Fibroblast of the aortic adventitia (primary cell): ENCODE data around the gene DEPDC5. TPM values are rescaled to one million over a fixed set of nuclear protein-coding genes. Genes with fewer than 3 reads are reported as not detected.
A peak's percentile ranks its signal among the peaks of the same experiment; 100 is the strongest.
"Not testable (repeated sequence)": the region's sequence is repeated elsewhere in the genome, so short reads cannot be mapped to it uniquely, and the experiment has no call there.

Source experiments
- DNase-seq: peaks from one replicate; pipeline ENCODE4 v3.0.0-alpha.2; 2010; ENCODE audit warnings: low read depth
- H3K4me3 ChIP-seq: 2 replicates; pipeline ENCODE4 v1.5.1; 2011; ENCODE audit warnings: low read depth, mild to moderate bottlenecking, control low read depth, low read length, moderate library complexity
- total RNA-seq: library from RNA; depleted of rRNA; stranded (reverse); fragments of >200 nt; gene quantifications from 2 replicates; pipeline ENCODE4 v1.2.3, GENCODE V29; 2012; ENCODE audit warnings: low replicate concordance
- TF ChIP-seq, protein P1 (sequence below): IDR thresholded peaks from 2 replicates; pipeline ENCODE4 v1.5.1; 2011; ENCODE audit warnings: mild to moderate bottlenecking, low read length, control low read depth, inconsistent platforms; ENCODE audit not compliant: insufficient read depth

Gene DEPDC5
- total RNA-seq, 1 donor: 17.7 TPM

DNA sequence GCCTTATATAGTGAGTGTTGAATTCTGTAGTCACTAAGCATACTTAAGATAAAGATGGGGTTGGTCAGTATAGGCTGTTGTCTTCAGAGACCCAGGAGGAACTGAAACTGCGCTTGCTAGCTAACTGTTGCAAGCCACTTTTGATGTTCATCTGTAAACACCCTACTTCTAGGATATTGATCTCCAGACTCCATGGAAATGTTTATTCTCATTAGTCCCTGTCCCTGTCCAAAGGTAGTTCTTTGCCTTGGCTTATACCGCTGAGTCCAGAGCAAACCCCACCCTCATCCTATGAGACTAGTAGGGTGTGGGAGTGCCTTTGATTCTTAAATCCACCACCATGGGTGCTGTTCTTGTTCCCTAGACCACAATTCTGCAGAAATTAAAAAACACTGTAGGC, 36.4 kb downstream of the DEPDC5 start:
- no peak for DNase-seq
- no peak overlapping the region for H3K4me3 ChIP-seq
- TF ChIP-seq, protein P1, sequence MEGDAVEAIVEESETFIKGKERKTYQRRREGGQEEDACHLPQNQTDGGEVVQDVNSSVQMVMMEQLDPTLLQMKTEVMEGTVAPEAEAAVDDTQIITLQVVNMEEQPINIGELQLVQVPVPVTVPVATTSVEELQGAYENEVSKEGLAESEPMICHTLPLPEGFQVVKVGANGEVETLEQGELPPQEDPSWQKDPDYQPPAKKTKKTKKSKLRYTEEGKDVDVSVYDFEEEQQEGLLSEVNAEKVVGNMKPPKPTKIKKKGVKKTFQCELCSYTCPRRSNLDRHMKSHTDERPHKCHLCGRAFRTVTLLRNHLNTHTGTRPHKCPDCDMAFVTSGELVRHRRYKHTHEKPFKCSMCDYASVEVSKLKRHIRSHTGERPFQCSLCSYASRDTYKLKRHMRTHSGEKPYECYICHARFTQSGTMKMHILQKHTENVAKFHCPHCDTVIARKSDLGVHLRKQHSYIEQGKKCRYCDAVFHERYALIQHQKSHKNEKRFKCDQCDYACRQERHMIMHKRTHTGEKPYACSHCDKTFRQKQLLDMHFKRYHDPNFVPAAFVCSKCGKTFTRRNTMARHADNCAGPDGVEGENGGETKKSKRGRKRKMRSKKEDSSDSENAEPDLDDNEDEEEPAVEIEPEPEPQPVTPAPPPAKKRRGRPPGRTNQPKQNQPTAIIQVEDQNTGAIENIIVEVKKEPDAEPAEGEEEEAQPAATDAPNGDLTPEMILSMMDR: no peak

DNA sequence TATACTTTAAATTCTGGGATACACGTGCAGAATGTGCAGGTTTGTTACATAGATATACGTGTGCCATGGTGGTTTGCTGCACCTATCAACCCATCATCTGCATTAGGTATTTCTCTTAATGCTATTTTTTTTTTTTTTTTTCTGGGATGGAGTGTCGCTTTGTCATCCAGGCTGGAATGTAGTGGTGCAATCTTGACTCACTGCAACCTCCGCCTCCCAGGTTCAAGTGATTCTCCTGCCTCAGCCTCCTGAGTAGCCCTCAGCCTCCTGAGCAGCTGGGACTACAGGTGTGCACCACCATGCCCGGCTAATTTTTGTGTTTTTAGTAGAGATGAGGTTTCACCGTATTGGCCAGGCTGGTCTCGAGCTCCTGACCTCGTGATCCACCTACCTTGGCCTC, 45.5 kb downstream of the DEPDC5 start:
- not testable (repeated sequence) for DNase-seq

DNA sequence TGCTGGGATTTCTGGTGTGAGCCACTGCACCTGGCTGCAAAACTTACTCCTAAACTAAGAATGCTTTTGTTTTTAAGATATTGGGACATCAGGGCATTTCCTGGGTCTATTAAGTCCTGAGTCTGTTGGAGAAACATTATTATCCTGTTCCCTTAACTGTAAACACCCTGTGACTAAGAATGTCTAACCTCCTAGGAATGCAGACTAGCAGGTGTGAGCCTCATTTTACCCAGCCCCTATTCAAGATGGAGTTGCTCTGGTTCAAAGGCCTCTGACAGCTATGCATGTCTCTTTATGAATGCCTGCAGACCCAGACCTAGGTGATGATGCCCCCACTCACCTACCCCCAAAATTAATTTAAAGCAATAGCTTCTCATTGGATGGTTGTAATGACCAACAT, 46.2 kb downstream of the DEPDC5 start:
- peak; percentile 8 for DNase-seq
- no peak overlapping the region for H3K4me3 ChIP-seq
- TF ChIP-seq, protein P1: no peak

More for the DNA sequence above, 45.5 kb downstream of the DEPDC5 start:
- H3K4me3 ChIP-seq: not testable (repeated sequence)

DNA sequence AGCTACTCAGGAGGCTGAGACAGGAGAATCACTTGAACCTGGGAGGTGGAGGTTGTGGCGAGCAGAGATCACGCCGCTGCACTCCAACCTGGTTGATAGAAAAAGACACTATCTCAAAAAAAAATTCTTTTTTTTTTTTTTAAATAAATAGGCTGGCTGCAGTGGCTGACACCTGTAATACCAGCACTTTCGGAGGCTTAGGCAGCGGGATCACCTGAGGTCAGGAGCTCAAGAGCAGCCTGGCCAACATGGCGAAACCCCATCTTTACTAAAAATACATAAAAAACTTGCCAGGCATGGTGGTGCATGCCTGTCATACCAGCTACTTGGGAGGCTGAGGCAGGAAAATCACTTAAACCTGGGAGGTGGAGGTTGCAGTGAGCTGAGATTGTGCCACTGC, 47.0 kb downstream of the DEPDC5 start:
- not testable (repeated sequence) for H3K4me3 ChIP-seq, DNase-seq

DNA sequence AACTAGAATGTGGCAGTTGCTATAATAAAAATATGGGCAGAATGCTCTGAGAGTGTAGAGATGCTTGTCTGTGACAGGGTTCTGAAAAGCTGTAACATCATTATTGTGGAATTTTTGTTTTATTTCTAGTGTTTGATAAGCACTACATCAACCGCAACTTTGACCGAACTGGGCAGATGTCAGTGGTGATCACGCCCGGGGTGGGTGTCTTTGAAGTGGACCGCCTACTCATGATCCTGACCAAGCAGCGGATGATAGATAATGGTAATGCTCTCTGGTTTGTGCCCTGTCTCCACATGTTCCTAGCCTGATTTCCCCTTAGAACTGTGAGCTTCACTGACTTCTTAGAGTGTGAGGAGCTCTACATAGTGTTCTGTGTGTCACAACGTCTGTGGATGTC, 48.8 kb downstream of the DEPDC5 start:
- no peak overlapping the region for H3K4me3 ChIP-seq
- DNase-seq: no peak
- TF ChIP-seq, protein P1: no peak

DNA sequence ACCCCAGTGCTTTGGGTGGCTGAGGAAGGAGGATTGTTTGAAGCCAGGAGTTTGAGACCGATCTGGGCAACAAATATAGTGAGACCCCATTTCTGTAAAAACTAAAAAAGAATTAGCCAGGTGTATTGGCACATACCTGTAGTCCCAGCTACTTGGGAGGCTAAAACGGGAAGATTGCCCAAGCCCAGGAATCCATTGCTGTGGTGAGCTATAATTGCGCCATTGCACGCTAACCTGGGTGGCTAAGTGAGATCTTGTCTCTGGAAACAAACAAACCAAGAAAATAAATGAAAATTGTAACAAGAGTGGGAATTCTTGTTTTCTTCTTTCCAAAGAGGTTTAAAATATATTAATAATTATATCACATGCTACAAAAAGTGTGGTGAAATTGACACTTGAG, 52.9 kb downstream of the DEPDC5 start:
- no peak for DNase-seq
- TF ChIP-seq, protein P1: no peak

DNA sequence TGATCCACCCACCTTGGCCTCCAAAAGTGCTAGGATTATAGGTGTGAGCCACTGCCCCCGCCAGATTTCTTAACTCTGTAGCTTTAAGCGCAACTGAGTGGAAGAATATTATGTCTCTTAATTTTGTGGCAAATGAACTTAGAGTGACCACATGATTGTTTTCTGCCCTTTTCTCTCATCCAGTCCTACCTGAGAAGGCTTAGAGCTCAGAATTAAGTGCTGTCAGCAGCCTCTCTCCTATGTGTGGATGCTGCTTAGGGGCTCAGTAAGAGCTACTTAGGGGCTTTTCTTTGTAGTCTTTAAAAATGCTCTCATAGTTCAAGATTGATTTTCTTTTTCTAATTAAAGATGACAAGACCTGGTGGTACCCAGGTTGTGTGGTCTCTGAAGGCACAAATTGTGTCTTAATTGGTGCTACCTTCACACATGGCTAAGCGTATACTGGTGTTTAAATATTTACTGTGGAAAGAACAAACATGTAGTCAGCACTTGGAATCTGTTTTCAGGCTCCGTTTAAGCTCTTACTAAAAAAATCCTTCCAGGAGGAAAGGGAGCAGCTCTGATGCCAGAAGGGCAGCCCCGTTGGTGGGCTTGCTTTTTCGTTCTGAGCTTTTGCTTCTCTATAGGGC, 59.3 kb downstream of the DEPDC5 start:
- TF ChIP-seq, protein P1: no peak
- no peak for DNase-seq
- no peak overlapping the region for H3K4me3 ChIP-seq

More for the DNA sequence above, 52.9 kb downstream of the DEPDC5 start:
- H3K4me3 ChIP-seq: no peak overlapping the region

DNA sequence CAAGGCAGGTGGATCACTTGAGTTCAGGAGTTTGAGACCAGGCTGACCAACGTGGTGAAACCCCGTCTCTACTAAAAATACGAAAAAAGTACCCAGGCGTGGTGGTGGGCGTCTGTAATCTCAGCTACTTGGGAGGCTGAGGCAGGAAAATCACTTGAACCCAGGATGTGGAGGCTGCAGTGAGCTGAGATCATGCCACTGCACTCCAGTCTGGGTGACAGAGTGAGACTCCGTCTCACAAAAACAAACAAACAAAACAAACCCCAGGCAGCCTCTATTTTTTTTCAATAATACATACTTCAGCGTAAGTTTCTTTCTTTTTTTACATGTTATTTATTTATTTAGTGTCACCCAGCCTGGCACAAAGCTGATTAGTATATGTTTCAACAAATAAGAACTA, 60.1 kb downstream of the DEPDC5 start:
- H3K4me3 ChIP-seq, DNase-seq: not testable (repeated sequence)
